IPS DF 4.7 (cell line): ENCODE data around the gene PAX1.

Experiments used
- DNase-seq: peaks from one replicate; pipeline ENCODE4 v3.0.0-alpha.2; 2013; ENCODE audit warnings: low spot score; ENCODE audit errors: extremely low read depth

The PAX1 gene

DNA sequence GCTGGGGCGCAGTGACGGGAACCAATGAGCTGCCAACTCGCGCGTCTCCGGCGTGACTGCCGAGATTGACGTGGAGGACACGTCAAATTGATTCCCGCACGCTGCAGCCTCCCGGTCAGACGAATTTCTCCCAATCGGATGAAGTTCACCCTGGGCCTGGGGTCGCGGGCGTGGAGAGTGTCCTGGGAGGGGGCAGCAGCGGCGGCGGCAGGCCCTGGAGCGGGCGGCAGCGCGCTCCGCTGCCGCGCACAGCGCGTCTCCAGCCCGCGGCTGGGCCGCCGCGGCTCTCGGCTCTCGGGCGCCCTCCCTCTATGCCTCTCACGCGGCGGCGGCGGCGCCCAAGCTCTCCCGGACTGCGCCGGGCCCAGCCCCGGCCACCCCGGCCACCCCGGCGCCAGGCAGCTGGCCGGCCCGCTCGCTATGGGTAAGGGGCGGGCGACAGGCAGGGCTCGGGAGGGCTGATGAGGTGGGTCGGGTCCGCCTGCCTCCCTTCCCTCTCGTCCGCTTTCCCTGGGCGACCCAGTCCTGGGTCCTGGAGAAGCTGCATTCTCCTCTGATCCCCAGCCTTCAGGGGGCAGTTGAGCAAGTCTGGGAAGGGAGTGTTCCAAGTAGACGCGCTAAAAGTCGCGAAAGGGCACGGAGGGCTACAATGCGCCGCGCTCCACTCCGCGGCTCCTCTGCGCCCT lies at the start of gene PAX1:
PAX1 (plus strand) TSS at position 90 of the 686 bp plus-strand sequence; CDS start at position 139, 49 bp downstream.
- DNase-seq = no peak

DNA sequence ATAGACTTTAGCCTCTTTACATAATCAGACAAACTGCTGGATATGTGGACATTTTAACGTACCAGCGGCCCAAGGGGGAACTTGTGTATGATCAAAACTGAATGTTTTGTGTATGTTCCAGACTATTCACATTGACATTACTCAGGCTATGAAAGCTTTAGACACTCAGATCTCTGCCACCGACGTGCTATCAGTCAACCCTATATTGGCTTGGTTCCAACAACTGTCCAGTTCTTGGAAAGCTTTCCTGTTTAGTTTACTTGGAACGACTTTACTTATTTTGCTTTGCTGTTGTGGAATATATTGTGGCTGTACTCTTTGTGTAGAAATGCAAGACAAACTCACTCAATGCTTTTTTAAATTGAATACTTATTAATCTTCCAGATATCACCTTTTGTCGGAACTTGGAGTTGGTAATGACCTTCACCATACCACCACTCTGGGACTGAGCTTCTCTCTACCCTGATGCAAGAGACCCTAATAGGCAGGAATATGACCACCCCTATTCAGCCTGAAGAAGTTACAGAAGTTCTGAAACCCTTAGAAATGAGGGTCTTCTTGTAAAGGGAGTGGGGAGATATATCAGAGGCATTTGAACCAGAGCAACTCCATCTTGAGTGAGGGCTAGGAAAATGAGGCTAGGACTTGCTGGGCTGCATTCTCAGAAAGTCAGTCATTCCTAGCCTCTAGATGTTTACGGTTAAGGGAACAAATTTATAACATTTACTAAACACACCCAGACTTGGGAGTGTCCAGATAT lies 49.0 kb upstream of the PAX1 start:
- DNase-seq = no peak

- DNase-seq = no peak
These were observed 43.9 kb upstream of the PAX1 start for GRCh38 chr20:21661488-21662055.

DNA sequence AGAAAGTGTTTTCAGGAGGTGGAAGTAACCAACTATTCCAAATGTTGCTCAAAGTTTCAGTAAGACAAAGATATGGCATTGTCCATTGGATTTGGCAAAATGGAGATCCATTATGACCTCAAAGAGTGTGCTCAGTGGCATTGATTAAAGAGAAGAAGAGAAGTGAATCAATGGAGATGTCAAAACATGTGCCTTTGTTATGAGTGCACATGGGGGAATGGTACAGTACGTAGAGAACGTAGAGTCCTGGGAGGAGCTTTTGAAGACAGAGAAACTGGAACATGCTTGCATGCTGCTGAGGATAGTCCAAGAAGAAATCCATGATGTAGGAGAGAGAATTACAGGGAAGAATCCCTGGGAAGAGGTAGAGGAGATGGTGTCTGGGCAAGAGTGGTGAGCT lies 42.0 kb upstream of the PAX1 start:
- no peak for DNase-seq

GRCh38 chr20:21665687-21666446 lies 39.6 kb upstream of the PAX1 start:
- DNase-seq = no peak

DNA sequence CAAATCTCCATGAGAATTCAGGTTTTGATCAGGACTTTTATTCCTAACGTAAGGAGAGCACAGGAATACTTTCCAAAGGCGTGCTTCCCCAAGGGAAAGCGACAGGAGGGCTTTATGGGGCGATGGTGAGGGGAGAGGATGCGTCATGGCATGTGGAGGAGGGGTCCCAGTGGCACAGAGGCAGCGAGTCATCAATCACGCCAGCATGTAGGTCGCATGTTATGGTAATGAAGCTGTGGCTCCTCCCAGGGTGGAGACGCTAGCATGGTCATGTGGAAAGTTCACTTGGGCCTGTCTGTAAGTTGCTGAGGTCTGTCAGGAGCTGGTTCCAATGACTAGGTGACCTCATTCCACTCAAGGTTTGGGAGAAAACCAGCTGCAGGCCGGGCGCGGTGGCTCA lies 35.3 kb upstream of the PAX1 start:
- DNase-seq = no peak

DNA sequence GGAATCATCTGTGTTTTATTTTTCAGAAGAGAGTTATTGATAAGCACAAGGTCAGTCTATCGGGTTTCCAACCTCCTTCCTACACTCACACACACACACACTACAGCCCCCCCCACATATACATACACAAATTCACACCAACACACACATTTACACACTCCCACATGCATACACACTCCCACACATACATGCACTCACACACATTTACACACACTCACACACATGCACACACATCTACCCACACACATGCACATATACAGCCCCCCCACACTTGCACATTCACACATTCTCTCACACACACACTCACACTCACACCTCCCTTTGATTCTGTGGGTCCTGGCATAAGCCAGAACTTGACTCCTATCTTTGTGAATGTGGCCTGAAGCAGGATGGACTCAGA lies 34.5 kb upstream of the PAX1 start:
- DNase-seq = no peak

- no peak for DNase-seq
These were observed 28.2 kb upstream of the PAX1 start for GRCh38 chr20:21677261-21677660.

GRCh38 chr20:21677781-21678180 lies 27.7 kb upstream of the PAX1 start:
- no peak for DNase-seq

- no peak for DNase-seq
These were observed 24.1 kb upstream of the PAX1 start for GRCh38 chr20:21681234-21681921.

GRCh38 chr20:21681922-21682318 lies 23.5 kb upstream of the PAX1 start:
- DNase-seq = no peak

DNA sequence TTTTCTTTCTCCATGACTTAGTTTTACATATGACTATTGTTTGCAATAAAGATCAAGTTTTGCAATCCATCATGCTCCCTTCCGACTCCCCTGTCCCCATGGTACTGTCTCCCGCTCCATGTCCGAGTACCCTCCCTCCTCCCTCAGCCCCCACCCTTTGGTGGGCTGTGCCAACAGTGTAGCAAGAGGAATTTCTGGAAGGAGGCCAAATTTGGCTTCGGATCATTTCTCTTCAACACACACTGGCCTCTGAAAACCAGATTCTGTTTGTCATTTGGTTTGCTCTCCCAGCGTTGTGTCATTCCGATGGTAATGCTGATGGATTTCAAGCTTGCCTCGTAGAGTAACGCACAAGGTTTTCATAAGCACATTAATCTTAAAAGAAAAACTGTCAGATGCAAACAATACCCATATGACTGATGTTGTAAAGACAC lies 22.9 kb upstream of the PAX1 start:
- no peak for DNase-seq

- DNase-seq = no peak
These were observed 20.8 kb upstream of the PAX1 start for GRCh38 chr20:21684671-21685070.

DNA sequence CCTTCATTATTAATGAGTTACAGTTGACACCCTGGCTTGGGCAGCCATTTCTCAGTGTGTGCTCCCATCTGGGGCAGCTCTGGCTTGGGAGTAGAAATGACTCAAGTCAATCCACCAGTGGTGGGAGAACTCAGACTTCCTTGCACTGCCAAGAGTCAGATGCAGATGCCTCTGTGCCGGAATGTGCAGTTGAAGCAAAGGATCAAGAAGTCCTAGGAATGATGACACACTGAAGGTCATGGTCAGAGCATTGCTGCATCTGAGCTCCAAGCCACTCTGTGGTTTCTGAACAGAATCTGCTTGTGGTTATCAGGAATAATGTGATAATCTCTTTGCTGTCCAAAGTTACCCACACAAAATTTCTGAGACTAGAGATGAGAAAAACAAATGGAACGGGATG lies 19.5 kb upstream of the PAX1 start:
- DNase-seq = no peak

GRCh38 chr20:21693322-21693721 lies 12.1 kb upstream of the PAX1 start:
- no peak for DNase-seq

- DNase-seq = no peak
These were observed 6.8 kb upstream of the PAX1 start for GRCh38 chr20:21698494-21699215.

GRCh38 chr20:21699216-21699508 lies 6.3 kb upstream of the PAX1 start:
- no peak for DNase-seq

DNA sequence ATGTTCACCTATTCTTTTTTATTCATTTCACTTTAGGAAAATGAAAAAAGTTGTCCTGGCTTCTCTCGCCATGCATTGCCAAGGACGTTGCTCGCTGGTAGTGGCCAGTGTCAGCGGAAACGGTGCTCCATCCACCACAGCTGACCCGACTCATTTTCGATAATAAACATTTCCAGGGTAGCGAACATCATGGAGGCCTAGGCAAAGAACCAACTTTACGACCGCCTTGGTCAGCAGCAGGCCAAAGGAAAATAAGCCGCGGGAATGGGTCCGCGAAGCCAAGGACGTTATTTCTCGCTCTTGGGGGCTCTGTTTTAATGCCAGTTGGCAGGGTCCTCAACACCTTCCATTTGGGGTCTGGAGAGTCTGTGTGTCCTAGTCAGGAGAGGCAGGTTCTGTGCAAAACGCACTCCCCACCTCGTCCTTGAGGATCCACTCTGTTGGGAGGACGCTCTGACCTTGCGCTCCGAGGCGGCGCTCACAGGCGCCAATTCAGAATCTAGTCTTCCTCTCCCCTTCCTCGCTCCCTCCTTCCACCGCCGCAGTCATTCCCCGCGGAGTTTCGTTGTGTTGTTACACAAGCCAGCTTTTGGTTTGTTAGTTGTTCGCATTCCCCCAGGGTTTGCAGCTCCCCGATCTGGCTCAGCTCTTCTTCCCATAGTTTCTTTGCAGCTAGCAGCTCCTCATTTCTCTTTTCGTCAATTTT lies 4.1 kb upstream of the PAX1 start:
- DNase-seq = no peak

- no peak for DNase-seq
These were observed 3.4 kb upstream of the PAX1 start for GRCh38 chr20:21702016-21702415.
